Activated T-helper 1 cell treated with anti-CD3 and anti-CD28 coated beads, Interleukin-2, amount 50 U/mL, for 16 hours (primary cell): Measurements from ENCODE around the gene CIRBP.
"Not testable (repeated sequence)": the region's sequence is repeated elsewhere in the genome, so short reads cannot be mapped to it uniquely, and the experiment has no call there.

Experiments
- DNase-seq, 2 donors: peaks; one replicate each; pipeline ENCODE4 v3.0.0-alpha.2; 2020; ENCODE audit warnings: low read depth in 1 of 2, low spot score in 1 of 2

Gene CIRBP

GRCh38 chr19:1290196-1290702, 21.1 kb downstream of the CIRBP start:
- no peak for DNase-seq

- DNase-seq = no peak
Measured at GRCh38 chr19:1290703-1291651, 21.8 kb downstream of the CIRBP start.

DNA sequence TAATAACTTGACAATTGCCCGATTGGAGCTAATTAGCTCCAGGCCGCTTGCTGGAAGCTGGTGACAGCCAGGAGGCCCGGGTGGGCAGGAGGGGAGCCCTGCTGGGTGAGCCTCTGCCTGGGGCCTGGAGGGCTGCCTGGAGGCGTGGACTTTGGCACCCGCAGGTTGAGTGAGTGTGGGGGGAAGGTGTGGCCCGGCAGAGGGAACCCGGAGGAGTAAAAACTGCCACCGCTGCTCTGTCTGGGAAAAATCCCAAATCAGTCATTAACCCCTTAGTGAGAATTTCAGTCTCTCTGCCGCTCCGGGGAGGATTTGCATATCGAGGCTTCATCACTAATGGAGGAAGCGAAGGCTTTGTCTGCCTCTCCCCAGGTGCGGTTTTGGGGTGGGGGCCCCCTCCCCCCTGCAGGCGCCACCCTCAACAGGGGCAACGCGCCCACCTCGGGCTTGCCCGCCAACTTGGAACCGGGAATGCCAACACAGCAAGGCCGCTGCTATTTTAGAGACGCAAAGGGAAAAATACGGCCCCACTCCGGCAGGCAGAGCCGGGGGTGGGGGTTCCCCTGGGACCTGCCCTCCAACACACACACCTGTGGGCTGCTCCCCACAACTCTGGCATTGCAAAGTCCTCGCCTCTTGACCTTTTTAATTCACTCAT, 22.8 kb downstream of the CIRBP start:
- DNase-seq = no peak

DNA sequence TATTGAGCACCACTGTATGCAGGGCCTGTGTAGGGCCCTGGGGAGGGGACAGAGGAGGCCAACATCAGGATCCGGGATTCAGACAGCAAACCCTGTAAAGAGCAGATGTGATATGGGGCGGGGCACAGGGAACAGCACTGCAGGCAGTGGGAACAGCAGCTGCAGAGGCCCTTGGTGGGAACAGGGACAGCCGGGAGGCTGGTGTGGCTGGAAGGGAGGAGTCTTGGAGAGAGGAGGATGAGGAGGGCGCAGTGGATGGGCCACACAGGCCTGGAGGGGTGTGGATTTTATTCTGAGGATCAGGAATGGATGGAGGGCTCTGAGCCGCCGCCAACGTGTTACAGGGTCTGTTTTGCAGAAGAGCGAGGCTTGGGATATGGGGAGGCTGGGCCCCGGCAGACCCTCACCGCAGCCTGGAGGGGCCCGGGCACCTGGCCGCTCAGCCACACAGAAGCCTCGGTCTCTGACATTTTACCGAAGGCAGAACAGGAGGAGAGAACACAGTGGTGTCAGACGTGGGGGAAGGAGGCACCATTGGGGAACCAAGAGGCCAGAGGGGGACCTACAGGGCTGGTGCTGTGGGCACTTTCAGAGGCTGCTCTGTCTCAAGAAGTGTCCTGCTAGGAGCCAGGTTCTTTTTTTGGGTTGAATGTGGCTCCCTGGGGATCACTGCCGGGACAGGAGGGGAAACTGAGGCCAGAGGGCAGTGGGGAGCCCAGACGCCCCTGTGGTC, 23.5 kb downstream of the CIRBP start:
- no peak for DNase-seq

DNA sequence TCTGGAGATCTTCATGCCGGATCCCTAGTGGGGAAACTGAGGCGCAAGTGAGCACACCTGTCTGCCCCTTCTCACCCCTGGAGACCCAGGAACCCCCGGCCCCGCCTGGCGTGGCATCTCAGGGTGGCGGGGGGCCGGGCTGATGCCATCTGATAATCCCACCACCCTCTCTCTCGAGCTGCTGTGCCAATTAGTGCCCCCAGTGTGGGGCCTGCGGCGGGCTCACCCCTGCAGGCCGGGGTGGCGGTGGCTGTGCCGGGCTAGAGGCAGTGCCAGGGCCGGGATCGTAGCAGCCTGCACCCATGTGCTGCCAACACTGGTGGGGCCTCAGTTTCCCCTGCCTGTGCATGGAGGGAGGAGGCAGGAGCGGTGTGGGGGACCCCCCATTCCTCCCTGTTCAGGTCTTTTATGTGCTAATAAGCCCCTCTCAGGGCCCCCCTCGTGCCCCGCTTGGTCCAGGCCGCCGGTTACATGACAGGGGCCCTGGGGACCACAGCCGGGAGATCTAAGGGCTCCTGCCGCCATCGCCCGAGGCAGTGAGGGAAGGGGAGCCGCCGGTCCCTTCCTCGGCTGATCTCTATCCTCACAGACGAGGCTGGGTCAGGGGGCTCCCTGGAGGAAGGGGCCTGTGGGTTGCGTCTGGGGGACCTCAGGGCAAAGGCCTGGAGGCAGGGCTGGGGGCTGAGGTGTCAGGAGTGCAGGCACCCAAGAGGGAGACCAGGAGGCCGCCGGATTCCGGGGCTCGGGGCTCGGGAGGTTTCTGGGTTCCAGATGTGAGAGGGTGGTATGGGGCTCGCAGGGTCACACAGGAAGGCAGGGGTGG, 24.9 kb downstream of the CIRBP start:
- DNase-seq = no peak

- no peak for DNase-seq
Measured at GRCh38 chr19:1294688-1295087, 25.6 kb downstream of the CIRBP start.

- DNase-seq = peak in 1 of 2 donors; percentile 41
Measured at GRCh38 chr19:1295169-1296012, 26.3 kb downstream of the CIRBP start.

DNA sequence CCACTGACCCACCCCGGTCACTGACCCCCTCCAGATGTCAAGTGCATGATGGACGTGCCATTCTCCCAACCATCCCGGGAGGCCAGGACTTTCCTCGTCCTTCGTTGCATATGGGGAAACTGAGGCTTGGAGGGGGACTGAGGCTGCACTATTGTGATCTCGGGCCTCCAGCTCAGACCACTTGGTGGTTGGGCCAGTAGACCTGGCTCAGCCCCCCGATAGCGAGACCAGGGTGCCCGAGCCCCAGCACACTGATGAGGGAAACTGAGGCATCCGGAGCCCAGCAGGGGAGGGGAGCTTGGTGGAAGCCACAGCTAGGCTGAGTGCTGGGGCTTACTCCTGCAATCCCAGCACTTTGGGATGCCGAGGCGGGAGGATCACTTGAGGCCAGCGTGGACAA, 26.9 kb downstream of the CIRBP start:
- DNase-seq = no peak

DNA sequence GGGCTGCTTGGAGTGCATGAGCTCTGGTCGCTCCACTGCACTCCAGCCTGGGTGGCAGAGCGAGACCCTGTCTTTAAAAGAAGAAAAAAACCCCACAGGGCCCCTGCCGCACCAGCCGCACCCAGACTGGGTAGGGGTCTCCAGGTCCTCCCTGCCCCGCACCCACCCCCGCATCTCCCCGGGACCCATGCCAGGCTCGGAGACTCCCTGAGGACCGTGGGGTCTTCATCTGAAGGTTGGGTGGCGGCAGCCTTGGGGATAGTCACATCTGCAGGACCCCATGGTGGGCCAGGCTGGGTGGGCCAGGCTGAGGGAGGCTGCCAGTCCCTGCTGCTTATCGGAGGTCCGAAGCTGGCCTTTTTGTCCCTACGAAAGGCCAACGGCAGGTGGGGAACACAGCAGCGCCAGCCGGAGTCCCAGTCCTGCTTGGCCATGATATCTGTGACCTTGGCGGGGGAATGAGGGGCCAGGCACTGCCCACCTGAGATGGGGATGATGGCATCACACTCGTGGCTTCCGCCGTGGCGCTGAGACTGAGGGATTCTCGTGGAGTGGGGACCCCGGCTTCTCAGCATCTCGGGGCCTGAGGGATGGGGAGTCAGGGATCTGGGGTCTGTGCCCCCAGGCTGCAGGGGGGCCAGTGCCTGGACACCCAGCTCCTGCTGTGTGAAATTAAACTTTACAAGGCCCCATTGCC, 27.6 kb downstream of the CIRBP start:
- no peak for DNase-seq

DNA sequence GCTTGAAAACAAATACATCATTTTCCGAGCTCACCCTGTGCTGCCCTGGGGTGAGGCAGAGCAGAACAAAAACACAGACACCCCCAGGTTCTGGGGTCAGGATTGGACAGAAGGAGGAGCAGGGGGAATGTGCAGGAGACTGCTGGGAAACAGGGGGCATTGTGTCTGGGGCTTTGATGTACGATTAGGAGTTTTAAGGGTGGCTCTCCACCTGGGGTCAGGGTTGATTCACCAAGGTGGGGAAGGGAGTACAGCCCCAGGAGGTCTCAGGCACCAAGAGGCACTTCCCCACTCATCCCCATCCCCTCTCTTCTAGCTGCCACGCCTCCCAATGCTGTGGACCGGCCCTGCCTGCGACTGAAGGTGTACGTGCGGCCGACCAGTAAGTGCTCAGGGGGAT, 29.1 kb downstream of the CIRBP start:
- DNase-seq = no peak

GRCh38 chr19:1299801-1300200, 30.7 kb downstream of the CIRBP start:
- DNase-seq = no peak

DNA sequence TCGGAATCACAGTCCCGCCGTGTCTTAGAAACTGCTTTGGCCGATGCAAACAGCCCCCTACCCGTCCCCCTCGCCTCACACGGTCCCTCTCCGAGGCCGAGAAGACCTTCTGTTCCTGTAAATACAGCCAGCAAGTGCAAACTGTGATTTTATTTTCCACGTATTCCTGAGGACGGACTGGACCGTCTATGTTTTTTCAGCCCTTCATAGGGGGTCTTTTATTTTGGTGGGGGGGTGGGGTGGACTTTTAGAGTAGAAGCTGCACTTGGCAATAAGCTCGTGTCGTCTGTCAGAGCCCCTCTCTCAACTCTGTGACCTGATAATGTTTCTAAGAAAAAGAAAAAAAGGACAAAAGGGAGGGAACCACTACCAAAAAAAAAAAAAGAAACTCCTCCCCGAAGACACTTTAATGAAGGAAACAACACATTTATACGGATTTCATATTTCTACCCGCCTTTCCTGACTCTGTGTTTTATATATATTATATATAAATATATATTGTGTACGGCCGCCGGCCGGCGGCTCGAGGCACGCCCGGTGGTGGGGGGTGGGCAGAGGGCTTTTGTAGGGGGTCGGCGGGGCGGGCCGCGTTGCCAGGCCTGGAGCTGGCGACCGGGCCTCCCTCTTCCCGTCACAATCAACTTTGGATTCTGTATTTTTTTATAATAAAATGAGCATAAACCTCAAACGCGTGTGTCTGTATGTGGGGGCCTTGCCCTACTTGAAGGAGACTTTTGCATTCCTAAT, 31.8 kb downstream of the CIRBP start:
- no peak for DNase-seq

GRCh38 chr19:1302533-1303239, 33.6 kb downstream of the CIRBP start:
- no peak for DNase-seq

- DNase-seq = no peak
Measured at GRCh38 chr19:1304197-1304924, 35.2 kb downstream of the CIRBP start.

GRCh38 chr19:1305354-1305753, 36.2 kb downstream of the CIRBP start:
- not testable (repeated sequence) for DNase-seq

DNA sequence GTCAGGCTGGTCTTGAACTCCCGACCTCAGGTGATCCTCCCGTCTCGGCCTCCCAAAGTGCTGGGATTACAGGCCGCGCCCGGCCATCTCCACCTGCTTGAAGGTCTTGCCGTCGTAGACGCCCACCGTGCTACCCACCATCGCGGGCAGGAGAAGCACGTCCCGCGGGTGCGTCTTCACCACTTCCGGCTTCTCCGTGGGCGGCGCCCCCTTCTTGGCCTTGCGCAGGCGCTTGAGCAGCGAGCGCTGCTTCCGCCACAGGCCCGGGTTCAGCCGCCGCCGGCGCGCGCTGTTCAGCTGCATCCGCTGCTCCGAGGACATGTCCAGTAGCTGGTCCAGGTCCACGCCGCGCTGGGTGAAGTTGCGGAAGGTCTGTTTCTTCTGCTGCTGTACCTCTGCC, 38.2 kb downstream of the CIRBP start:
- no peak for DNase-seq

GRCh38 chr19:1307755-1308303, 38.7 kb downstream of the CIRBP start:
- DNase-seq = no peak
